Epithelial cell of esophagus (primary cell): Measurements from ENCODE around the gene GDF9.
"Not testable (repeated sequence)": the region's sequence is repeated elsewhere in the genome, so short reads cannot be mapped to it uniquely, and the experiment has no call there.

Experiments used
- DNase-seq: peaks from one replicate; pipeline ENCODE4 v3.0.0; 2010; ENCODE audit warnings: low read depth
- H3K4me3 ChIP-seq: 2 replicates; pipeline ENCODE4 v1.5.1; 2011; ENCODE audit warnings: mild to moderate bottlenecking, low read length, control low read depth
- CTCF ChIP-seq: IDR thresholded peaks from 2 replicates; pipeline ENCODE4 v1.5.1; 2011; ENCODE audit warnings: low read depth, mild to moderate bottlenecking, low read length, control low read depth, inconsistent platforms; ENCODE audit not compliant: insufficient read depth; ENCODE audit errors: missing control alignments

GDF9 gene

GRCh38 chr5:132865668-132866341 lies 464 bp downstream of the GDF9 start:
- no peak for TF ChIP-seq CTCF
- no peak for DNase-seq

GRCh38 chr5:132860742-132861141 lies 5.5 kb downstream of the GDF9 start:
- H3K4me3 ChIP-seq: no peak overlapping the region
- no peak for DNase-seq
- TF ChIP-seq CTCF: no peak

More at GRCh38 chr5:132865668-132866341, 464 bp downstream of the GDF9 start:
- peak overlapping the region; percentile 84 for H3K4me3 ChIP-seq

- DNase-seq: peak; percentile 27
- H3K4me3 ChIP-seq: no peak overlapping the region
- TF ChIP-seq CTCF: no peak
Measured at GRCh38 chr5:132859889-132860437, 6.3 kb downstream of the GDF9 start.

GRCh38 chr5:132856011-132856410 lies 10.3 kb downstream of the GDF9 start:
- TF ChIP-seq CTCF: no peak
- H3K4me3 ChIP-seq: no peak overlapping the region
- no peak for DNase-seq

- DNase-seq, H3K4me3 ChIP-seq: not testable (repeated sequence)
Measured at GRCh38 chr5:132854992-132855391, 11.3 kb downstream of the GDF9 start.

- no peak for DNase-seq
- TF ChIP-seq CTCF: no peak
- H3K4me3 ChIP-seq: no peak overlapping the region
Measured at GRCh38 chr5:132854301-132854700, 12.0 kb downstream of the GDF9 start.

- TF ChIP-seq CTCF: no peak
- no peak overlapping the region for H3K4me3 ChIP-seq
- no peak for DNase-seq
Measured at GRCh38 chr5:132853790-132854189, 12.5 kb downstream of the GDF9 start.
